ENCODE data around the gene ICE1. TPM values are rescaled to one million over a fixed set of nuclear protein-coding genes. Genes with fewer than 3 reads are reported as not detected.

Gene ICE1
- total and polyA plus RNA-seq, 9 of the 15 experiments (the other 6 are each of a cell fraction or from before 2014, with no cell fraction given), result 4.9 to 47.4 (median 28.2) TPM

DNA sequence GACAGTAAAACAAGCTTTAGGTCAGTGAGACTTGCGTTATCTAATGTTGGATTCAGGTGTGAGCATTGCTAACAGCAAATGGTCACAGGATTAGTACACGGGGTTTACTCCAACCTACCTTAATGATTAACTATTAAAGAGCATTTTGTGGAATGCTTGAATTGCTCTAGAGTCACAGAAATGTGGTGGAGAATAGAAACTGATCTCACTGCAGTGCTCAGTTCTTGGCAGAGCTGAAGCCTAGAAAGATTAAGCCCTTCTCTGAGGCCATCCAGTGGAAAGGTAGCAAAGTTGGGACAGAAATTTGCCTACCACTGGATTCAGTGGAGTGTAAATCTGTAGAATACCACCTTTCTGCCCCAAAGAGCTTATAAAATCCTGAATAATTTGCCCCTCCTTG lies 60.9 kb downstream of the ICE1 start:
- H3K4me2 ChIP-seq (ENCODE audit: insufficient read depth, low read length), result no peak overlapping the region
- ChIA-PET CTCF (ENCODE audit: low intra/inter-chr PET ratio) (no interaction called here), POLR2A (interaction anchor here (1.6 to 3.4 kb wide), 2 partner anchors 9 to 11 kb away, joined by 4 to 9 read pairs; no protein-coding TSS in a partner anchor)
- H2AFZ ChIP-seq (ENCODE audit: low read depth, low read length), result no peak overlapping the region
- H3K9me3 ChIP-seq (replicated peaks; ENCODE audit: control insufficient read depth, insufficient read depth, low read depth, low read length), result no peaks in the 10 kb centered on the region
- no peaks in the 10 kb centered on the region for H3K79me2 ChIP-seq (ENCODE audit: control insufficient read depth, insufficient read depth, low read length)
- no peaks in the 10 kb centered on the region for H3K27me3 ChIP-seq (ENCODE audit: control insufficient read depth in 2 of 2, insufficient read depth in 2 of 2, low read length in 2 of 2)
- BruUV-seq (replicated peaks), result no TSS peak
- H4K20me1 ChIP-seq (replicated peaks; ENCODE audit: control insufficient read depth, insufficient read depth, low read length), result no peaks in the 10 kb centered on the region; the same call in 1 of the 2 replicates
- H3K9ac ChIP-seq (ENCODE audit: insufficient read depth in 1 of 2, low read depth in 2 of 2, low read length in 2 of 2), result no peak overlapping the region
- intact Hi-C loops (cut with micrococcal nuclease) (no loop called here), in situ Hi-C loops (cut with MboI) (loop anchor here (25.0 kb wide), 1 partner anchor 1254 kb away; no protein-coding TSS in a partner anchor)
- ATAC-seq (no peak), DNase-seq (ENCODE audit: extremely low read depth in 1 of 4, low spot score in 3 of 4) (no peak), FAIRE-seq (no peak)
- H3K9me1 ChIP-seq (ENCODE audit: control insufficient read depth, insufficient read depth, low read length), result no peaks in the 10 kb centered on the region
- H3K4me3 ChIP-seq, result no peak overlapping the region
- no peak for TF ChIP-seq XRCC3 (IDR thresholded peaks at IDR 0.05)
- TF ChIP-seq TCF7L2 (IDR thresholded peaks at IDR 0.05; ENCODE audit: low read depth, low read length), result no peak
- TF ChIP-seq SIN3A (IDR thresholded peaks at IDR 0.05; ENCODE audit: borderline replicate concordance in 2 of 2, control insufficient read depth in 1 of 2, low read depth in 2 of 2, low read length in 2 of 2), result no peak
- TF ChIP-seq NUFIP1 (IDR thresholded peaks at IDR 0.05; ENCODE audit: partially characterized antibody), result no peak
- TF ChIP-seq FOXP1 (CRISPR knock-in tag; IDR thresholded peaks at IDR 0.05), result no peak
- no peak for TF ChIP-seq POLR2AphosphoS2 (IDR thresholded peaks at IDR 0.05; ENCODE audit: low read length)
- TF ChIP-seq HNRNPLL (IDR thresholded peaks at IDR 0.05; ENCODE audit: low read depth, low read length, poor library complexity, severe bottlenecking), result no peak
- TF ChIP-seq, protein P1, sequence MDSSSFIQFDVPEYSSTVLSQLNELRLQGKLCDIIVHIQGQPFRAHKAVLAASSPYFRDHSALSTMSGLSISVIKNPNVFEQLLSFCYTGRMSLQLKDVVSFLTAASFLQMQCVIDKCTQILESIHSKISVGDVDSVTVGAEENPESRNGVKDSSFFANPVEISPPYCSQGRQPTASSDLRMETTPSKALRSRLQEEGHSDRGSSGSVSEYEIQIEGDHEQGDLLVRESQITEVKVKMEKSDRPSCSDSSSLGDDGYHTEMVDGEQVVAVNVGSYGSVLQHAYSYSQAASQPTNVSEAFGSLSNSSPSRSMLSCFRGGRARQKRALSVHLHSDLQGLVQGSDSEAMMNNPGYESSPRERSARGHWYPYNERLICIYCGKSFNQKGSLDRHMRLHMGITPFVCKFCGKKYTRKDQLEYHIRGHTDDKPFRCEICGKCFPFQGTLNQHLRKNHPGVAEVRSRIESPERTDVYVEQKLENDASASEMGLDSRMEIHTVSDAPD (CRISPR knock-in tag; IDR thresholded peaks at IDR 0.05), result no peak
- TF ChIP-seq HNRNPH1 (optimal IDR thresholded peaks at IDR 0.05; ENCODE audit: low read depth, low read length), result no peak
- TF ChIP-seq, protein P2, sequence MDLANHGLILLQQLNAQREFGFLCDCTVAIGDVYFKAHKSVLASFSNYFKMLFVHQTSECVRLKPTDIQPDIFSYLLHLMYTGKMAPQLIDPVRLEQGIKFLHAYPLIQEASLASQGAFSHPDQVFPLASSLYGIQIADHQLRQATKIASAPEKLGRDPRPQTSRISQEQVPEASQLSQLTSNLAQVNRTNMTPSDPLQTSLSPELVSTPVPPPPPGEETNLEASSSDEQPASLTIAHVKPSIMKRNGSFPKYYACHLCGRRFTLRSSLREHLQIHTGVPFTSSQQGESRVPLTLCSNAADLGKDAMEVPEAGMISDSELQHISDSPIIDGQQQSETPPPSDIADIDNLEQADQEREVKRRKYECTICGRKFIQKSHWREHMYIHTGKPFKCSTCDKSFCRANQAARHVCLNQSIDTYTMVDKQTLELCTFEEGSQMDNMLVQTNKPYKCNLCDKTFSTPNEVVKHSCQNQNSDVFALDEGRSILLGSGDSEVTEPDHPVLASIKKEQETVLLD (IDR thresholded peaks at IDR 0.05), result no peak
- no peak for TF ChIP-seq KDM1A (IDR thresholded peaks at IDR 0.05)
- no peak for TF ChIP-seq SP2 (IDR thresholded peaks at IDR 0.05; ENCODE audit: extremely low read depth, low read depth, low read length, poor library complexity, severe bottlenecking)
- no peak for TF ChIP-seq TEAD1 (CRISPR knock-in tag; IDR thresholded peaks at IDR 0.05)
- TF ChIP-seq ZNF354B (CRISPR knock-in tag; IDR thresholded peaks at IDR 0.05), result no peak
- TF ChIP-seq POLR2H (tag; IDR thresholded peaks at IDR 0.05; ENCODE audit: low read depth), result no peak
- no peak for TF ChIP-seq FOXA1 (IDR thresholded peaks at IDR 0.05; ENCODE audit: borderline replicate concordance)
- no peak for TF ChIP-seq CBX2 (IDR thresholded peaks at IDR 0.05; ENCODE audit: insufficient read depth, low read length, poor library complexity, severe bottlenecking)
- no peak for TF ChIP-seq RBM39 (optimal IDR thresholded peaks at IDR 0.05; ENCODE audit: low read depth, low read length)
- no peak for TF ChIP-seq BRF1 (IDR thresholded peaks at IDR 0.05; ENCODE audit: borderline replicate concordance, extremely low read depth, insufficient read length)
- TF ChIP-seq, protein P3, sequence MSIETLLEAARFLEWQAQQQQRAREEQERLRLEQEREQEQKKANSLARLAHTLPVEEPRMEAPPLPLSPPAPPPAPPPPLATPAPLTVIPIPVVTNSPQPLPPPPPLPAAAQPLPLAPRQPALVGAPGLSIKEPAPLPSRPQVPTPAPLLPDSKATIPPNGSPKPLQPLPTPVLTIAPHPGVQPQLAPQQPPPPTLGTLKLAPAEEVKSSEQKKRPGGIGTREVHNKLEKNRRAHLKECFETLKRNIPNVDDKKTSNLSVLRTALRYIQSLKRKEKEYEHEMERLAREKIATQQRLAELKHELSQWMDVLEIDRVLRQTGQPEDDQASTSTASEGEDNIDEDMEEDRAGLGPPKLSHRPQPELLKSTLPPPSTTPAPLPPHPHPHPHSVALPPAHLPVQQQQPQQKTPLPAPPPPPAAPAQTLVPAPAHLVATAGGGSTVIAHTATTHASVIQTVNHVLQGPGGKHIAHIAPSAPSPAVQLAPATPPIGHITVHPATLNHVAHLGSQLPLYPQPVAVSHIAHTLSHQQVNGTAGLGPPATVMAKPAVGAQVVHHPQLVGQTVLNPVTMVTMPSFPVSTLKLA (conservative IDR thresholded peaks at IDR 0.05), result no peak
- H3K4me1 ChIP-seq (replicated peaks in 1 of 2; ENCODE audit: control insufficient read depth in 2 of 2, insufficient read depth in 2 of 2, low read length in 2 of 2), result no peaks in the 10 kb centered on the region
- WGBS (ENCODE audit: insufficient coverage, low coverage, missing lambda C conversion rate), result 94% methylated on average over 2 of the region's 2 CpGs
- no peak overlapping the region for H3K27ac ChIP-seq (ENCODE audit: extremely low read depth, low read depth, low read length)
- H3K36me3 ChIP-seq (ENCODE audit: control insufficient read depth, insufficient read depth, low read length), result peaks cover 47% of the 10 kb centered on the region

All from K562 (cell line).